Right lobe of liver (tissue), 6 donors: ENCODE measurements around the gene DNAAF3. TPM values are rescaled to one million over a fixed set of nuclear protein-coding genes. Genes with fewer than 3 reads are reported as not detected.

Source experiments
- ATAC-seq, 4 donors: fragments of 200-7000 bp; cut with Tn5 transposase; one replicate each; pipeline ENCODE4 v1.9.1; 2020; ENCODE audit warnings: mild to moderate bottlenecking in 4 of 4, moderate library complexity in 4 of 4
- DNase-seq, 3 donors: peaks; one replicate each; pipeline ENCODE4 v3.0.0-alpha.2; 2020
- H3K27ac ChIP-seq, 3 donors: fragments of 200-600 bp; one replicate each; pipeline ENCODE4 v1.8.0; 2022
- H3K27me3 ChIP-seq, 2 donors: fragments of 200-600 bp; one replicate each; pipeline ENCODE4 v1.8.0; 2022
- H3K36me3 ChIP-seq, 4 donors: fragments of 200-600 bp; sonication (generic) in 1 of 4; one replicate each; pipeline versions ENCODE4 v1.5.1 to v1.8.0; 2017 to 2022; ENCODE audit warnings: control low read depth in 1 of 4
- H3K4me1 ChIP-seq, 4 donors: fragments of 200-600 bp; sonication (generic) in 1 of 4; one replicate each; pipeline versions ENCODE4 v1.5.1 to v1.8.0; 2017 to 2022; ENCODE audit warnings: control low read depth in 1 of 4
- H3K4me3 ChIP-seq, 3 donors: fragments of 200-600 bp; one replicate each; pipeline ENCODE4 v1.8.0; 2022
- H3K9me3 ChIP-seq, 4 donors: fragments of 200-600 bp; sonication (generic) in 1 of 4; one replicate each; pipeline versions ENCODE4 v1.5.1 to v1.8.0; 2017 to 2022; ENCODE audit warnings: control low read depth in 1 of 4
- CTCF ChIP-seq, 4 donors: fragments of 200-600 bp in 3 of 4; fragments of 450-650 bp in 1 of 4; IDR thresholded peaks; one replicate each; pipeline versions ENCODE4 v1.5.1 to v1.8.0; 2016 to 2022; ENCODE audit warnings: antibody characterized with exemption in 4 of 4, mild to moderate bottlenecking in 2 of 4
- POLR2A ChIP-seq: fragments of 450-650 bp; IDR thresholded peaks from one replicate; pipeline ENCODE4 v1.6.1; 2017; ENCODE audit warnings: antibody characterized with exemption, mild to moderate bottlenecking
- WGBS: methylation state at CpG from one replicate; pipeline ENCODE4 v1.1.6; 2018; ENCODE audit warnings: low coverage, low lambda C conversion rate; ENCODE audit not compliant: insufficient coverage; ENCODE audit errors: missing lambda C conversion rate; 5-methylcytosine and 5-hydroxymethylcytosine counted together
- intact Hi-C, 2 donors: fragments of 100-400 bp; cut with DNase I; formaldehyde crosslinking; loops; one replicate each; pipeline versions ENCODE4 v1.11.2 to v1.14.1; 2022
- total RNA-seq, 6 experiments: library from RNA; depleted of rRNA in 2 of 6; stranded (reverse); fragments of >200 nt in 2 of 6; fragmentation: NEBNext Ultra II Directional in 3 of 6; extraction: Animal tissue kit (Norgen Biotek cat#: 25700) in 3 of 6; gene quantifications; one replicate each; pipeline versions ENCODE4 v1.1.0 to v1.2.4, GENCODE V29; 2016 to 2023
- donor health status: DM: no; HTN: yes; CAD: no.
- donor health status: DM: no; HTN: no; CAD: no.
- donor health status: DM: no; HTN: no; CAD: no.
- donor health status: DM: no; HTN: yes; CAD: no.
- donor health status: DM: no; HTN: yes; CAD: no.

The DNAAF3 gene
- total RNA-seq, 6 experiments from 2014 or later = 0.22 to 4.3 (median 0.49) TPM

- Histone ChIP-seq H3K36me3 (no peaks in the 10 kb centered on the region), H3K27ac (no peak overlapping the region), H3K4me3 (peak overlapping the region in 1 of 3 donors; percentile 14), H3K9me3 (no peaks in the 10 kb centered on the region), H3K27me3 (peaks cover 0 to 19% of the 10 kb centered on the region in 2 donors), H3K4me1 (peaks cover 0 to 13% (median 0%) of the 10 kb centered on the region in 4 donors)
- WGBS = 16% methylated on average over 17 of the region's 61 CpGs
- ATAC-seq = peak; percentile 53 to 79 (median 68)
- DNase-seq = peak in 2 of 3 donors; percentile 59 to 65
- intact Hi-C loops = no loop called here
- TF ChIP-seq CTCF (IDR thresholded peaks at IDR 0.05) (no peak), POLR2A (no peak)
These were observed 12.6 kb upstream of the DNAAF3 start for GRCh38 chr19:55178781-55179599.

GRCh38 chr19:55176076-55176475 lies 9.7 kb upstream of the DNAAF3 start:
- no peak overlapping the region for H3K4me3 ChIP-seq
- no peak for DNase-seq
- intact Hi-C loops = no loop called here
- ATAC-seq = no peak
- peaks cover 0 to 13% (median 0%) of the 10 kb centered on the region in 4 donors for H3K4me1 ChIP-seq
- H3K9me3 ChIP-seq = no peaks in the 10 kb centered on the region
- 0% methylated on average over 1 of the region's 2 CpGs for WGBS
- no peaks in the 10 kb centered on the region for H3K36me3 ChIP-seq
- TF ChIP-seq POLR2A (no peak), CTCF (IDR thresholded peaks at IDR 0.05) (no peak)
- peaks cover 0 to 25% of the 10 kb centered on the region in 2 donors for H3K27me3 ChIP-seq
- no peak overlapping the region for H3K27ac ChIP-seq

GRCh38 chr19:55175117-55175867 lies 8.9 kb upstream of the DNAAF3 start:
- Histone ChIP-seq H3K9me3 (no peaks in the 10 kb centered on the region), H3K27me3 (peaks cover 0 to 25% of the 10 kb centered on the region in 2 donors), H3K4me1 (peaks cover 0 to 13% (median 0%) of the 10 kb centered on the region in 4 donors), H3K27ac (no peak overlapping the region), H3K36me3 (no peaks in the 10 kb centered on the region), H3K4me3 (no peak overlapping the region)
- 67% methylated on average over 12 of the region's 43 CpGs for WGBS
- no peak for DNase-seq
- intact Hi-C loops = no loop called here
- ATAC-seq = no peak
- no peak for TF ChIP-seq POLR2A

GRCh38 chr19:55174425-55175116 lies 8.2 kb upstream of the DNAAF3 start:
- Histone ChIP-seq H3K36me3 (no peaks in the 10 kb centered on the region), H3K4me3 (no peak overlapping the region), H3K4me1 (peaks cover 0 to 8% (median 0%) of the 10 kb centered on the region in 4 donors), H3K27me3 (peaks cover 0 to 24% of the 10 kb centered on the region in 2 donors), H3K27ac (no peak overlapping the region), H3K9me3 (no peaks in the 10 kb centered on the region)
- intact Hi-C loops = no loop called here
- no peak for DNase-seq
- WGBS = 57% methylated on average over 10 of the region's 21 CpGs
- ATAC-seq = no peak
- TF ChIP-seq CTCF (IDR thresholded peaks at IDR 0.05) (no peak), POLR2A (no peak)
